Endometrial microvascular endothelial cells (primary cell): Measurements from ENCODE around the gene EIF4E3. TPM values are rescaled to one million over a fixed set of nuclear protein-coding genes. Genes with fewer than 3 reads are reported as not detected.

Source experiments
- in situ Hi-C: cut with HindIII; loops from 2 replicates; pipeline ENCODE4 v1.10.0; 2017; ENCODE audit warnings: low sequenced_read_pairs, low pct_unique_long_range_greater_than_20kb; ENCODE audit errors: inconsistent ontology term
- total RNA-seq: library from RNA; depleted of rRNA; stranded (reverse); fragments of >200 nt; gene quantifications from one replicate; pipeline ENCODE4 v1.2.3, GENCODE V29; 2015; ENCODE audit errors: inconsistent ontology term

EIF4E3 gene
- total RNA-seq, 1 donor from 2014 or later = 1.5 TPM

DNA sequence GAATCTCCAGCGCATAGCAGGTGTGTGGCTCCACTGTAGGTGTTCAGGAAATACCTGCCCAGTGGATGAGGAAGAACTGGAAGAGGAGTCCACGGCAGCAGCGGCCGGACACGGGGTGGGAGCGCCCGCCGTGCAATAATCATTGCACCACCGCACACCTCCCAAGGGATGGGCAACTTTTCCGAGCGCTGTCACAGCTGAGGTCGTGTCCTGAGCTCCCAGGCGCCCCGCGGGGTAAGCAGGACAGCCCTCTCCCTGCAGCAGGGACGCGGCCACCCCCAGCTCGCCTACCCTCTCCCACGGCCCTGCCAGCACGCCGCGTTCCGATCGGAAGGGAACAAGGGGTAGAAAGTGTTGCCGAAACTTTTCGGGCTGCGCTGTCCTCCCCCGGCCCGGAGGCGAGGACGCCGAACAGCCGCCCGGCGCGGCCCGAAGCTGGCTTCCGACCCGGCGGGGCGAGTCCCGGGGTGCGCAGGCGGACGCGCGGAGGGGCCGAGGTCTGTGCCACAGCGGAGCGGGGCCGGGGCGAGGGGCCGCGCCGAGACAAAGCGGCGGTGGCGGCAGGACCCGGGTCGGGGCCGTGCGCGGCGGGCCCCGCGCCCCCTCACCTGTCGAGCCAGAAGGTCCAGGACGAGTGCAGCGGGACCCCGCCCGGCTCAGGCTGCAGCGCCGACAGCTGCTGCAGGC, 475 bp downstream of the EIF4E3 start:
- in situ Hi-C loops = no loop called here

GRCh38 chr3:71724171-71724453, 1.1 kb downstream of the EIF4E3 start:
- in situ Hi-C loops = no loop called here

DNA sequence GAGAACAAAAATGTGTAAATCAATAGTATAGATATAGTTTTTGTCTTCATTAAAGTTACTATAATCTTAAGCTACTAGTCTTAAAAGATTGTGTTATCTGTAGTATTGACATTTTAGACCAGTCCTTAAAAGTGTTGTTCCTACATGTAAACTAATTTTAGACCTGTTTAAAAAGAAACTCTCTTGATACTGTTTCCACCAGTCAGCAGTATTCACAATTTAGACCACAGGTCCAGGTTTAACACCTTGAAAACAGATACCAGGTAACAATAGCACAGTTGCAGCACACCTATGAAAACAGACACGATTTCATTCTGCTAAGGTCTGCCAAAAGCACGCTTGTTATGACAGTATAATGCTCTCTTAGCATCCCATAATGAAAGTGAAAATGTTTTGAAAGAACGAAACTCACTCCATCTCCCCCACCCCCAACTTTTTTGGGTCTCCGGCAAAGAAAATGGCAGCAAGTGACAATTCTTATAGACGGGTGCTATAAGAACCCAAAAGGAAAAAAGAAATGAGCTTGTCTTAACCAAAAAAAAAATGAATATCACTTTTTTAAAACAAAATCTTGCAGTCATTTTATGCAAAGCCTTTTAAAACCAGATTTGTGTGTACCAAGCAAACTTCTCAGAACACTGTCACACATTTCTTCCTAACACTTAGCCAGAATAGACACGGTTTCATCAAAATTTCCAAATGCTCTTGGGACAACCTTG, 1.6 kb downstream of the EIF4E3 start:
- in situ Hi-C loops = no loop called here

GRCh38 chr3:71722693-71723092, 2.5 kb downstream of the EIF4E3 start:
- in situ Hi-C loops = no loop called here

DNA sequence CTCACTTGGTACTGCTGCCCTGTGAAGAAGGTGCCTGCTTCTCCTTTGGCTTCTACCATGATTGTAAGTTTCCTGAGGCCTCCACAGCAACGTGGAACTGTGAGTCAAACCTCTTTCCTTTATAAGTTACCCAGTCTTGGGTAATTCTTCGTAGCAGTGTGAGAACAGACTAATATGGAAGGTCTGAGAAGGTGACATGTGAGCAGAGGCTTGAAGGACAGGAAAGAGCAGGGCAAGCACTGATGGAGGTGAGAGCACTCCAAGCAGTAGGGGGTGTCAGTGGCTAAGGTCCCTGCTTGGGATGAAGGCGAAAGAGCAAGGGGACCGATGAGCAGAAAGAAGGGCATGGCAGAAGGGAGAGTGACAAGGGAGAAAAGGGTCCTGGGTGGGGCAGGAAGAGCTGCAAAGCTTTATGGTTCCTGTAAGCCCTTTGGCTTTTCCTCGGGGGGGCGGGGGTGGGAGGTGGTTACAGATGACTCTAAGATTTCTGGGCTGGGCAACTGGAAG, 3.5 kb downstream of the EIF4E3 start:
- in situ Hi-C loops = no loop called here

GRCh38 chr3:71721002-71721401, 4.2 kb downstream of the EIF4E3 start:
- in situ Hi-C loops = no loop called here

DNA sequence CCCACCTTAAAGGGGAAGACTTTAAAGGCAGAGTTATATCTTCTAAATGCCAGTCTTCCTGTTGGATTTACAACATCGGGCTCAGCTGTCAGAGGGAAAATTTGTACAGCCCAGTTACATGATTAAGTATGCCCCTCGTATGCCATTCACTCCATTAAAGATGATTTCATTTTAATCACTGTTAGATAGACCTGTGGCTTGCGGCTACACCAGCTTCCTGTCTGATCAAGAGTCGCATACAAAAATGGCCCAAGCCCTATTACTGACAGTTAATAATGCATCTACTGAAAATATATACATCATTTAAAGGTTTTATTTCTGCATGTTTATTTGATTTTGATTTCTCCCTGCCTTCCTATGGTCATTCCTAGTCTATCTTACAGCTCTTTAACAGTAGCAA, 7.1 kb downstream of the EIF4E3 start:
- in situ Hi-C loops = no loop called here

- in situ Hi-C loops = no loop called here
These were observed 10.6 kb downstream of the EIF4E3 start for GRCh38 chr3:71714595-71714994.

DNA sequence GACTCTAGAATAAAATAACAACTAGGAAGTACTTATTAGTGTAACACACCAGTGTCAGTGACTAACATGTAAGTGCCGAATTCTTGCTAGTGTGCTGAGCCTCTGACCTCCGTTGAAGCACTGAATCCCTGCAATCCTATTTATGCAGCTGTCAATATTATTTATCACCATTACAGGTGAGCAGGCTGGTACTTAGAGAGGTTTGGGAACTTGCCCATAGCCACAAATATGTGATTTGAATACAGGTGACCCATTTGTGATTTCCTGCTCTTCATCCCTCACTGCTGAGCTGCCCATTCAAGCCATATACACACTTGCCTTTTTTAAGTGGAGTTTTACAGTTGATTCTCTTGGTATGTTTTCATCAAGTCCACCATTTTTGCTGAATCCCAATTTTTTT, 12.2 kb downstream of the EIF4E3 start:
- in situ Hi-C loops = no loop called here

- in situ Hi-C loops = no loop called here
These were observed 14.2 kb downstream of the EIF4E3 start for GRCh38 chr3:71710906-71711494.

GRCh38 chr3:71709908-71710511, 15.2 kb downstream of the EIF4E3 start:
- in situ Hi-C loops = no loop called here

DNA sequence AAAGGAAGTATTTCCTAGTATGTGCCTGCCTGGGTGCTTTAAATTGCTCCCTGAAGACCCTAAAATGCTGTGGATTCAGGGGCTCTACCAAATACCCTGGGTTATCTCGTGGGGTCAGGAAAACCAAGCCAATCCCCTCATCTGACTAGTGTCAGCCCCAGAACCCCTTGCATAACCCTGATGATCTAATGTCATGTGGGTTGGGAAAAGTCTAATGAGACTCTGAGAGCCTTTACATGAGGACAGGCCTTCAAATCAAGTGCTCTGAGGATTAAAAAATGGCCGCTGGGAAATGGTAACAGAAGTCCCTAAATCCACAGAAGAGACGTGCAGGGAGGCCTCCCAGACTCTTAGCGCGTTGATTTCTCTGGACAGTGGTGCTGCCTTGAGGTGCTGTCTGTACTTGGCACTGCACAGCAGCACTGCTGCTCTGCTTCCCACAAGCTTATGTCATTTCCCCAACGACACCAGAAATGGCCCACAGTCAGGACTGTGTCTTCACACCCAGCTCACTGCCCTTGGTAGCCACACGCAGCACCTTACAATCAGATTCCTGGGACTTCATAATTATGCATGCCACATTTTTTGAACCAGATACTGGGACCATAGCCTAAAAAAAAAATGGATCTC, 16.6 kb downstream of the EIF4E3 start:
- in situ Hi-C loops = no loop called here

- in situ Hi-C loops = no loop called here
These were observed 17.6 kb downstream of the EIF4E3 start for GRCh38 chr3:71707595-71707994.

DNA sequence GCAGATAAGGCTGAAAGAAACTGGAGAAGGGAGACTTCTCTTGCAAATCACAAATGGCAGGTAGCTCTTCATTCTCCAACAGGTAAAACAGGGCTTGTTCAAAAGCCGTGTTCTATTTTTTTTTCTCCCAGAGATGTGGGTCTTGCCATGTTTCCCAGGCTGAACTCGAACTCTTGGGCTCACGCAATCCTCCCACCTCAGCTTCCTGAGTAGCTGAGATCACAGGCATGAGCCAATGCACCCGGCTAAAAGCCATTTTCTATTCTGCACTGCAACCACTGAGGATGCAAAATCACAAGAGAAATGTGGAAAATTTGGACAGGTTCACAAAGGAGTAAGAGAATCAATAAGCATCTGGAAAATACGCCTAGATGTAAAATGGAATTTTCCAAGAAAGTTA, 19.5 kb downstream of the EIF4E3 start:
- in situ Hi-C loops = no loop called here

- in situ Hi-C loops = no loop called here
These were observed 20.3 kb downstream of the EIF4E3 start for GRCh38 chr3:71704915-71705314.

GRCh38 chr3:71703797-71704196, 21.4 kb downstream of the EIF4E3 start:
- in situ Hi-C loops = no loop called here

- in situ Hi-C loops = no loop called here
These were observed 22.8 kb downstream of the EIF4E3 start for GRCh38 chr3:71702131-71703024.

DNA sequence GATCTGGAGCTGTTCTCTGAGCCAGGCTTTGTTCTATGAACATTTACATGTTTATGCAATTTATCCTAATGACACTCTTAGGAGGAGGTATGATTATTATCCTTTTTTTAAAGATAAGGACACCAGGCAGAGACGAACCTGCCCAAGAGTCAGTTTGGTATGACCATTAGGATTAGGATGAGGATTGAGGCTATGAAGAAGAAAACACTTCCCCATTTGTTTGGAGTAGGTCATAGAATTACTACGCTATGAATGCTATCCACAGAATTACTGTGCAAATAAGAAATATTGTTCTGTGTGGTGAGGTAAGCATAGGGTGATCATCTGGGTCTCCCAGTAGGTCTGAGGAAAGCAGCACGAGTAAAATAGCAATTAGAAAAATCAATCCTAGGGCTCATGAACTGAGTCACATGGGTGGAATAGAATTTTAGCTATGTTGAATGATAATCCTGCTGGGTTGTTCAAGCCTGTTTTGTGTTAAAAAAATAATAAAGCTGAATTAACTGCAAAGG, 23.9 kb downstream of the EIF4E3 start:
- in situ Hi-C loops = no loop called here
